Rectal smooth muscle tissue (tissue), 1 donor: ENCODE measurements around the gene S100A11.
A peak's percentile ranks its signal among the peaks of the same experiment; 100 is the strongest.

ENCODE experiments used
- H3K27ac ChIP-seq: one replicate; pipeline ENCODE4 v1.7.0; 2013; ENCODE audit warnings: low read depth, low read length, inconsistent platforms
- H3K27me3 ChIP-seq: one replicate; pipeline ENCODE4 v1.7.0; 2013; ENCODE audit warnings: low read length; ENCODE audit not compliant: control insufficient read depth, insufficient read depth
- H3K36me3 ChIP-seq: one replicate; pipeline ENCODE4 v1.7.0; 2013; ENCODE audit warnings: low read length; ENCODE audit not compliant: control insufficient read depth, insufficient read depth
- H3K4me1 ChIP-seq: one replicate; pipeline ENCODE4 v1.7.0; 2013; ENCODE audit warnings: low read length; ENCODE audit not compliant: control insufficient read depth, insufficient read depth
- H3K4me3 ChIP-seq: one replicate; pipeline ENCODE4 v1.7.0; 2013; ENCODE audit warnings: low read length
- H3K9ac ChIP-seq: one replicate; pipeline ENCODE4 v1.7.0; 2013; ENCODE audit warnings: low read length

Gene S100A11

GRCh38 chr1:152013664-152014237, 23.1 kb downstream of the S100A11 start:
- no peak overlapping the region for H3K9ac ChIP-seq

GRCh38 chr1:152009691-152010090, 27.1 kb downstream of the S100A11 start:
- no peaks in the 10 kb centered on the region for H3K4me1 ChIP-seq
- no peaks in the 10 kb centered on the region for H3K36me3 ChIP-seq
- H3K4me3 ChIP-seq: no peak overlapping the region
- H3K27ac ChIP-seq: no peak overlapping the region
- H3K9ac ChIP-seq: no peak overlapping the region
- H3K27me3 ChIP-seq: no peaks in the 10 kb centered on the region

More at GRCh38 chr1:152013664-152014237, 23.1 kb downstream of the S100A11 start:
- H3K4me3 ChIP-seq: no peak overlapping the region
- no peak overlapping the region for H3K27ac ChIP-seq
- no peaks in the 10 kb centered on the region for H3K4me1 ChIP-seq
- H3K36me3 ChIP-seq: no peaks in the 10 kb centered on the region
- no peaks in the 10 kb centered on the region for H3K27me3 ChIP-seq

GRCh38 chr1:152007047-152007446, 29.8 kb downstream of the S100A11 start:
- Histone ChIP-seq H3K27ac (no peak overlapping the region), H3K27me3 (no peaks in the 10 kb centered on the region), H3K4me1 (no peaks in the 10 kb centered on the region), H3K9ac (no peak overlapping the region), H3K4me3 (no peak overlapping the region), H3K36me3 (no peaks in the 10 kb centered on the region)

- no peaks in the 10 kb centered on the region for H3K4me1 ChIP-seq
- no peak overlapping the region for H3K27ac ChIP-seq
- H3K36me3 ChIP-seq: no peaks in the 10 kb centered on the region
Observed at GRCh38 chr1:152005360-152005912, 31.4 kb downstream of the S100A11 start.

GRCh38 chr1:152003846-152004442, 32.9 kb downstream of the S100A11 start:
- Histone ChIP-seq H3K9ac (no peak overlapping the region), H3K27me3 (no peaks in the 10 kb centered on the region), H3K36me3 (no peaks in the 10 kb centered on the region), H3K27ac (no peak overlapping the region), H3K4me1 (no peaks in the 10 kb centered on the region), H3K4me3 (no peak overlapping the region)

More at GRCh38 chr1:152005360-152005912, 31.4 kb downstream of the S100A11 start:
- no peak overlapping the region for H3K4me3 ChIP-seq
- H3K27me3 ChIP-seq: no peaks in the 10 kb centered on the region
- H3K9ac ChIP-seq: no peak overlapping the region

GRCh38 chr1:152002960-152003359, 33.8 kb downstream of the S100A11 start:
- H3K27me3 ChIP-seq: no peaks in the 10 kb centered on the region
- H3K27ac ChIP-seq: no peak overlapping the region
- H3K4me3 ChIP-seq: no peak overlapping the region
- H3K36me3 ChIP-seq: no peaks in the 10 kb centered on the region
- H3K9ac ChIP-seq: no peak overlapping the region
- H3K4me1 ChIP-seq: no peaks in the 10 kb centered on the region

GRCh38 chr1:152001631-152002584, 34.9 kb downstream of the S100A11 start:
- Histone ChIP-seq H3K4me3 (no peak overlapping the region), H3K27ac (peak overlapping the region; percentile 65), H3K27me3 (no peaks in the 10 kb centered on the region), H3K36me3 (no peaks in the 10 kb centered on the region), H3K9ac (no peak overlapping the region), H3K4me1 (no peaks in the 10 kb centered on the region)

- Histone ChIP-seq H3K4me3 (no peak overlapping the region), H3K4me1 (no peaks in the 10 kb centered on the region), H3K27me3 (no peaks in the 10 kb centered on the region), H3K36me3 (no peaks in the 10 kb centered on the region), H3K9ac (no peak overlapping the region), H3K27ac (peak overlapping the region; percentile 65)
Observed at GRCh38 chr1:152000964-152001630, 35.7 kb downstream of the S100A11 start.

GRCh38 chr1:151998611-151999362, 38.0 kb downstream of the S100A11 start:
- H3K27me3 ChIP-seq: no peaks in the 10 kb centered on the region
- no peak overlapping the region for H3K9ac ChIP-seq
- H3K4me1 ChIP-seq: peaks cover 3% of the 10 kb centered on the region
- H3K36me3 ChIP-seq: no peaks in the 10 kb centered on the region
- no peak overlapping the region for H3K4me3 ChIP-seq
- H3K27ac ChIP-seq: no peak overlapping the region

- Histone ChIP-seq H3K9ac (no peak overlapping the region), H3K27me3 (no peaks in the 10 kb centered on the region), H3K36me3 (no peaks in the 10 kb centered on the region), H3K27ac (no peak overlapping the region), H3K4me1 (peaks cover 4% of the 10 kb centered on the region), H3K4me3 (no peak overlapping the region)
Observed at GRCh38 chr1:151997284-151997570, 39.6 kb downstream of the S100A11 start.

GRCh38 chr1:151995774-151996173, 41.0 kb downstream of the S100A11 start:
- Histone ChIP-seq H3K27me3 (no peaks in the 10 kb centered on the region), H3K4me1 (peaks cover 15% of the 10 kb centered on the region), H3K27ac (no peak overlapping the region), H3K36me3 (no peaks in the 10 kb centered on the region), H3K9ac (no peak overlapping the region), H3K4me3 (no peak overlapping the region)
